Kidney epithelial cell (primary cell): Measurements from ENCODE around the gene PSORS1C1. TPM values are rescaled to one million over a fixed set of nuclear protein-coding genes. Genes with fewer than 3 reads are reported as not detected.

Experiments used
- DNase-seq: peaks from one replicate; pipeline ENCODE4 v3.0.0-alpha.2; 2010; ENCODE audit warnings: low read depth
- H3K27me3 ChIP-seq: 2 replicates; pipeline ENCODE4 v1.6.0; 2011; ENCODE audit warnings: low read length; ENCODE audit not compliant: control insufficient read depth, insufficient read depth
- H3K36me3 ChIP-seq: 2 replicates; pipeline ENCODE4 v1.5.1; 2011; ENCODE audit warnings: low read length; ENCODE audit not compliant: control insufficient read depth, insufficient read depth
- H3K4me3 ChIP-seq: 2 replicates; pipeline ENCODE4 v1.5.1; 2011; ENCODE audit warnings: low read depth, mild to moderate bottlenecking, control low read depth, low read length
- CTCF ChIP-seq: IDR thresholded peaks from 2 replicates; pipeline ENCODE4 v1.5.1; 2011; ENCODE audit warnings: mild to moderate bottlenecking, moderate library complexity, low read length, control low read depth, inconsistent platforms; ENCODE audit not compliant: insufficient read depth, poor library complexity, severe bottlenecking
- total RNA-seq: library from RNA; depleted of rRNA; stranded (reverse); fragments of >200 nt; gene quantifications from 2 replicates; pipeline ENCODE4 v1.2.3, GENCODE V29; 2015

Gene PSORS1C1
- total RNA-seq, 1 donor from 2014 or later = 0.38 TPM

GRCh38 chr6:31126396-31127175 is 12.0 kb downstream of the PSORS1C1 start:
- TF ChIP-seq CTCF = no peak
- Histone ChIP-seq H3K36me3 (no peaks in the 10 kb centered on the region), H3K27me3 (no peaks in the 10 kb centered on the region), H3K4me3 (no peak overlapping the region)
- DNase-seq = no peak

GRCh38 chr6:31128093-31128676 is 13.6 kb downstream of the PSORS1C1 start:
- Histone ChIP-seq H3K4me3 (no peak overlapping the region), H3K27me3 (no peaks in the 10 kb centered on the region), H3K36me3 (no peaks in the 10 kb centered on the region)
- TF ChIP-seq CTCF = peak; percentile 91
- no peak for DNase-seq

GRCh38 chr6:31129130-31129529 is 14.5 kb downstream of the PSORS1C1 start:
- Histone ChIP-seq H3K4me3 (no peak overlapping the region), H3K27me3 (no peaks in the 10 kb centered on the region), H3K36me3 (no peaks in the 10 kb centered on the region)
- TF ChIP-seq CTCF = no peak
- no peak for DNase-seq

- Histone ChIP-seq H3K4me3 (no peak overlapping the region), H3K27me3 (no peaks in the 10 kb centered on the region), H3K36me3 (no peaks in the 10 kb centered on the region)
- no peak for TF ChIP-seq CTCF
- DNase-seq = no peak
Measured at GRCh38 chr6:31130751-31131150, 16.2 kb downstream of the PSORS1C1 start.

- DNase-seq = no peak
- no peaks in the 10 kb centered on the region for H3K27me3 ChIP-seq
- no peak for TF ChIP-seq CTCF
- no peaks in the 10 kb centered on the region for H3K36me3 ChIP-seq
- no peak overlapping the region for H3K4me3 ChIP-seq
Measured at GRCh38 chr6:31131595-31131994, 17.0 kb downstream of the PSORS1C1 start.
